GM19035 (cell line): ENCODE data around the gene TREML2.
"Not testable (repeated sequence)": the region's sequence is repeated elsewhere in the genome, so short reads cannot be mapped to it uniquely, and the experiment has no call there.

Experiments used
- ATAC-seq: cut with Tn5 transposase; IDR thresholded peaks from one replicate; pipeline ENCODE4 v1.9.1; 2021; ENCODE audit not compliant: unreplicated experiment

Gene TREML2

DNA sequence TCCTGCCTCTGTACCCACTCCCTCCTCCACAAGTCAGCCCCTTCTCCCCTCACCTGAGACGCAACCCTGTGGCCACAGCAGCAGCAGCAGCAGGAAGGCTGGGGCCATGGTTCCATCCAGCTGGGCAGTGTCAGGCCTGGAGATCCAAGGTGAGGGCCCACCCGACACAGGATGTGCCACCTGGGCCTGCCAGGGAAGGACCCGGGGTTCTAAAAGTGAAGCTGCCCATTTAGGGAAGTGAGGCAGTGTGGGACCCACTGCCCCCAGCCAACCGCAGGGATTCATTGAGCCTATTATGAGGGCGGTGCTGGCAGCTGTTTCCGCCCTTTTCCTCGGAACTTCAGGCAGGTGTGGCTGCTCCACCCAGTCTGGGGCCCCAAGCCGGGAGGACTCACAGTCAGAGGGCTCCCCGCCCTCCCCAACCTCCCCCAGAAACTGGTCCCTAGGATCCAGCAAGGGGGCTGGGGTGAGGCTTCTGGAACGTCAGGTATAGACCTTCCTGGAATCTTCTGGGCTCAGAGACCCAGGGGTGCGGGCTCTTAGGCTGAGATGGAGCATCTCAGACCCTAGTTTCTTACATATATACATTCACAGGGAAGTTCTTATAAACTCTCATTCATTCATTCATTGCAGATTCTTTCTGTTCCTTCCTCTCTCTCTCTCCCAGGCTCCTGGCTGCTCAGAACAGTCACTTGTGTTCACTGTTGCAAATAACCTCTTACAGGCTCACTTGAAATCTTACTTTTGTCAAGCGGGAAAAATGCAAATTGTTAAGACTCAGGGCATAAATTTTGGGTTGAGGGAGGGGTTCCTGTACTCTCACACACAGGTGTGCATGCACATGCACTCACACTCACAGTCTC lies at the start of gene TREML2:
TSS of gene TREML2 (minus strand) at position 249 of the 863 bp plus-strand sequence. CDS start at position 108, 141 bp downstream.
- peak; percentile 23 for ATAC-seq

DNA sequence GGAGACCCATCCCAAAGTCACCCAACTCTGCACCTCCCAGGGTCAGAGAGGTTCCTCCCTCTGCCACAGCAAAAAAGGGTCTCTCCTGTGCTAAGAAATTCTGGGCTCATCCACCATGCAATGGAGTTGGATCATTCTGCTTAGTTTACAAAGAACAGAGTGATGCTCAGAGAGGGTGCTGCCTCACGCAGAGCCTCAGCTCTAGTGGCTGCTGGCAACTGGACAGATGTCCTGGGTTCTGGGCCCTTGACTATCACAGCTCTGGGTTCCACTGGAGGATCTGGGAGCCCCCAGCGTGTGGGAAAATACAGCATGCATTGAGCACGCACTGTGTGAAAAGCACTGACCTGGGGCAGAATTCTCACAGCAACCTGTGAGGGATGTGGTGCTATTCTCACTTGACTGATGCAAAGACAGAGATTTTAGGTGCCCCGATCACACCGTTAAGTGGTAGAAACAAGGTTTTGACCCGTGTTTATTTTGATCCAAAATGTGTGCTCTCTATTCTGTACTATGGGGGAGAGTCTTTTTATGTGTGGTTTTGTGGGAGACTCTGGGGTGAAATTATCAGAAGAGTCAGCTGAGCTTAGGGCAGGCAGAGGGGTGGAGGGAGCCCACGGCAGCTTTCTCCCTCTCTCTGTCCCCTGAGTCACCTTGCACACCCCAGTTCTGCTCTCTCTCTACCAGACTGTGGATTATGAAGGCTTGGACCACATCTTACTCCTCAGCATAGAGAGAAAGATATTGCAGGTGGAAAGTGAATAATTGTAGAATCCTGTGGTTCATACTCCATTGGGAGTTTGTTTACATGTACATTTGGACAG lies 47.1 kb upstream of the TREML2 start:
- no peak for ATAC-seq

- ATAC-seq = no peak
Measured at GRCh38 chr6:41247288-41247865, 46.4 kb upstream of the TREML2 start.

DNA sequence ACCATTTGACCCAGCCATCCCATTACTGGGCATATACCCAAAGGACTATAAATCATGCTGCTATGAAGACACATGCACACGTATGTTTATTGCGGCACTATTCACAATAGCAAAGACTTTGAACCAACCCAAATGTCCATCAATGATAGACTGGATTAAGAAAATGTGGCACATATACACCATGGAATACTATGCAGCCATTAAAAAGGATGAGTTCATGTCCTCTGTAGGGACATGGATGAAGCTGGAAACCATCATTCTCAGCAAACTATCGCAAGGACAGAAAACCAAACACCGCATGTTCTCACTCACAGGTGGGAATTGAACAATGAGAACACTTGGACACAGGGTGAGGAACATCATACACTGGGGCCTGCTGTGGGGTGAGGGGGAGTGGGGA lies 45.6 kb upstream of the TREML2 start:
- not testable (repeated sequence) for ATAC-seq

DNA sequence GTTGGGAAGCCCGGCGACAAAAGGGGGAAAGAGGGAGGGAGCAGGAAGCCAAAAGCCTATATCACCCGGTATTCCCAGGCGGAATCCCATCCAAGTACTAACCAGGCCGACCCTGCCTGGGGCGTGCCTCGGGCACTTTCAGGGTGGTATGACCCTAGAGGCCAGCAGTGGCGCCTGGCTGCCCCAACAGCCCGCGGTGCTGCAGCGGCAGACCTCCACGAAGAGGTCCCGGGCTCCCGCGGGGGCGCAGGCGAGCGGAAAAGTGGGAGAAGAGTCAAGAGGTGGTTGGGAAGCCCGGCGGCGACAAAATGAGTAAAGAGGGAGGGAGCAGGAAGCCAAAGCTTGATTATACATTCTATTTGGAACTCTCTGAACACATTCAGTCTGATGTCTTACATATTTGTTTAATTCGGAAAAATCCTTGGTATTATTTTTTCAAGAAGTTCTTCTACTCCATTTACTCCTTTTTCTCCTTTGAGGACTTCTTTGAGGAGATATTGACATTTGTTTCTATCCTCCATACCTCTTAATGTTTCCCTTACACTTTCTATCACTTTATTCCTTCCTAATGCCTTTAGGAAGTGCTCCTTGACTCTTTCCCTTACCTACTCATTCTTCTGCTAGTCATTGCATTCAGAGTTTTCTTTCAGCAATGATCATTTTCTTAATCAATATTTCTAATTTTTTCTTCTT lies 38.7 kb upstream of the TREML2 start:
- ATAC-seq = no peak

DNA sequence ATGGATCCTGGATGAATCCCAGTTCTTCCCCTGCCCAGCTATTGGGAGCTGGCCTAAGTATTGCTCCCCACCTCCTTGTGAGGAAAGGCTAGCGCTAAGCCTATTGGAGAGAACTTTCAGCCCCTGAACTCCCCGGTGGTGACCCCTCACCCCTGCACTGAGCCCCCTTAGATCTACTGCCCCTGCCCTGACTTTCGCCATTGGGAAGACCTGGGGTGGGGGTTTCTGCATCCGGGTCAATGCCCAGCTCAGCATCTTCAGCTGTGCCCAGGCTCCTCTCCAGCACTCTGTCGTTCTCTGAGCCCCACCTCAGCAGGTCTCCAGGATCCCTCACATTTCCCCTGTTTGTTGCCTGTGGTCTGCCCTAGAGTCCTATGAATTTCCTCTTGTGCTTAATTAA lies 36.2 kb upstream of the TREML2 start:
- no peak for ATAC-seq

GRCh38 chr6:41236276-41236675 lies 35.3 kb upstream of the TREML2 start:
- no peak for ATAC-seq

- no peak for ATAC-seq
Measured at GRCh38 chr6:41232667-41233066, 31.7 kb upstream of the TREML2 start.

- ATAC-seq = no peak
Measured at GRCh38 chr6:41231246-41231645, 30.3 kb upstream of the TREML2 start.

DNA sequence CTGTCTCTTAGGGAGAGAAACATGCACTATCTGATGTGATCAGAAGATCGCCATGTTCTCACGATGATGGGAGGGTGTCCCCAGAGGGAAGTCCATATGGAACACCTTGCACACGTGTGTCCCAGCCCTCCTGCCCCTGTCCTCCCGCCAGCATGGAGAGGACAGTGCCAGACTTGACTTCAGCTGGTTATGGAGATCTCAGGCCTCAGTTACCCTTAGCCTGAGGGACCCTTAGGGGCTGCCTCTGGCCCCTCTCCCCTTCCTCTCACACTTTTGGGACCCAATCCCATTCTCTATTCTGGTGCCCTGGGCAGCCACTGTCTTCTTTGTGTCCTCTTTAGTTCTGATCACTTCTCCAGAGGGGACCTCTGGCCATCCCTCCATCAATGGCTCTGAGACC lies 28.8 kb upstream of the TREML2 start:
- no peak for ATAC-seq

- no peak for ATAC-seq
Measured at GRCh38 chr6:41228616-41229015, 27.7 kb upstream of the TREML2 start.

GRCh38 chr6:41228096-41228495 lies 27.1 kb upstream of the TREML2 start, which contains the start of gene TREML4:
TREML4 (plus strand) TSS chr6:41228349; CDS start chr6:41228428, 79 bp downstream.
- no peak for ATAC-seq

GRCh38 chr6:41226752-41227151 lies 25.8 kb upstream of the TREML2 start:
- ATAC-seq = no peak

DNA sequence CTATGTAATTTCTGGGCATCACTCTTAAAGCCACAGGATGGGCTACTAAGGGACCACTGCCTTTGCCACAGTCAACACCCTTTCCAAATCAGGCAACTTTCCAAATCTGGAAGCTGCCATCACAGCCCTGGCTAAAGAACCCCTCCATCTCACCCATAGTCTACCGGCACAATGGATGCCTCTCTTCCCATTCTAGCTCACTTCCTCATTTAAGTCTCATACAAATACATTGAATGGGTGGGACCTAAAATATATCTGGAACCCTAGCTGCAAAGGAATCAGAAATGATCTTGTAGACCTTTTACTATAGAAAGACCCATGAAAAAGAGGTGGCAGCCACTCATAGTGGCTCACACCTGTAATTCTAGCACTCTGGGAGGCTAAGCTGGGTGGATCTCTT lies 23.9 kb upstream of the TREML2 start:
- ATAC-seq = no peak

DNA sequence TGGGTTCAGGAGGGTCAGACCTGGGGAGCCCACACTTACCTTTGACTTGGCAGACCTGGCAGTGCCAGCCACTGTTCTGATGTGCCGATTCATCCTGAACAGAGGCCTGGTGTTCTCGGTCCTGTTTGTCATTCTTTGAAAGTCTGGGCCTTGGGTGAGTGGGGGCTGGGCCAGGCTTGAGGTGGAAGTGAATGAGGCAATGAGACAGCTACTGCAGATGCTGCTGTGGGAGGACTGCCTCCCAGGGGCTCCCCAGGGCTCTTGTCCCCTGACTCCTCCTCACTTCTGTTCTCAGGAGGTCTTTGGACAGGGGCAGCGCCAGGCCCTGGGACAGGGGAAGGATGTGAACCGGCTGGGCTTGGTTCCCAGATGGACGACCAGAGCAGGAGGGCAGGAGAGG lies 21.6 kb upstream of the TREML2 start:
- no peak for ATAC-seq

DNA sequence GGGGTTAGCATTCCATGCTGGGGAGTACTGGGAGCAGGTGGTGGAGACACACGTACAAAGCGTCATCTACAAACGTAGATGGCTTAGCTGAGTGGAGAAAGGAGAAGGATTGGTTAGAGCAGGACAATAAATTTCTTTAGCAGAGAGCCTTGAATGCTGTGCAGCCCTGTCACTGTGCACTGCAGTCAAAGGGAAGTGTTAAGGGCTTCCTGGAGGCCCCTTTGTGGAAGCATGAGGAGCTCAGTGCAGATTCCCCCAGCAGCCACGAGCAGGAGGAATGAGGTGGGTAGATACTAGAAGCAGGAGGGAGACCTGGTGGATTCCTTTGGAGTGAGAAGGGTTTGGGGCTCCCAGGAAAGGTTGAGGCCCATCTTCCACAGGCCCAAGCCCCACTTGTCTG lies 21.1 kb upstream of the TREML2 start:
- ATAC-seq = no peak

DNA sequence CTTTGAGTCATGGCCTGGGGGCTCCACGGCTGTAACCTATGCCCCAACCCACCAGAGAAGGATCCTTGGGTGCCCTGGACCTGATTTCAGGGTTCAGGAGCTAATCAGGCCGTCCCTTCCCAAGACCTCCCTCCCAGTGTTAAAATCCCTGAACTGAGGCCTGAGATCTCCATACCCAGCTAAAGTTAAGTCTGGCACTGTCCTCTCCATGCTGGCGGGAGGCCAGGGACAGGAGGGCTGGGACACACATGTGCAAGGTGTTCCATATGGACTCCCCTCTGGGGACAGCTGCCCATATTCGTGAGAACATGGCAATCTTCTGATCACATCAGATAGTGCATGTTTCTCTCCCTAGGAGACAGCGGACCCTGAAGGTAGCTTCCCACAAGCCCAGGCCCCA lies 15.7 kb upstream of the TREML2 start:
- no peak for ATAC-seq

DNA sequence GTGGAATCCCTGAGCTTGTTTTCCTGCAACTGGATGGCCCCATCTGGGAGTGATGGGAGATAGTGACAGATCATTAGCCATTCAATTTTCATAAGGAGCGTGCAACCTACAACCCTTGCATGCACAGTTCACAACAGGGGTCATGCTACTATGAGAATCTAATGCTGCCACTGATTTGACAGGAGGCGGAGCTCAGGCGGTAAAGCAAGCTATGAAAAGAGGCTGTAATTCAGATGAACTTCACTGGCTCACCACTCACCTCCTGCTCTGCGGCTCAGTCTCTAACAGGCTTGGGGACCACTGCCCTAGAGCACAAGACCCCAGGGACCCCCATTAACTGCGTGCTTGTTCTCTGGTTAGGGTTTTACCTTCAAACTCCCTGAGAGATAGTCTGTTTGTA lies 14.8 kb upstream of the TREML2 start:
- ATAC-seq = no peak

- no peak for ATAC-seq
Measured at GRCh38 chr6:41214559-41215238, 13.8 kb upstream of the TREML2 start.

GRCh38 chr6:41209547-41210320 lies 8.8 kb upstream of the TREML2 start:
- ATAC-seq = no peak
